Measurements from ENCODE around the gene SELENOF. TPM values are rescaled to one million over a fixed set of nuclear protein-coding genes. Genes with fewer than 3 reads are reported as not detected.
A peak's percentile ranks its signal among the peaks of the same experiment; 100 is the strongest.

Gene SELENOF
- total and polyA plus RNA-seq, 2 of the 13 experiments (the other 11 are each of a cell fraction or from before 2014, with no cell fraction given) = 133 to 163 TPM

- DNase-seq (ENCODE audit: low spot score) (no peak), ATAC-seq (no peak), FAIRE-seq (no peak)
- H3K4me3 ChIP-seq (replicated peaks in 1 of 3; ENCODE audit: insufficient read depth in 1 of 3, low read depth in 2 of 3, low read length in 3 of 3) = no peak overlapping the region
- H3K79me2 ChIP-seq (ENCODE audit: insufficient read depth, low read length) = peaks cover 97% of the 10 kb centered on the region
- H3K27me3 ChIP-seq (ENCODE audit: control insufficient read depth in 1 of 2, insufficient read depth in 2 of 2, low read length in 2 of 2) = no peaks in the 10 kb centered on the region
- H3K9me3 ChIP-seq (ENCODE audit: low read length) = no peaks in the 10 kb centered on the region
- H4K20me1 ChIP-seq (ENCODE audit: insufficient read depth, low read length) = peaks cover 28% of the 10 kb centered on the region
- intact Hi-C loops (cut with micrococcal nuclease; ENCODE audit: unreplicated experiment) = no loop called here
- 71% methylated on average over 2 of the region's 2 CpGs for WGBS (ENCODE audit: low lambda C conversion rate)
- H3K27ac ChIP-seq (ENCODE audit: extremely low read length, insufficient read depth, low read length) = no peak overlapping the region
- peaks cover 43% of the 10 kb centered on the region for H3K4me1 ChIP-seq (ENCODE audit: insufficient read depth, low read length)
- H3K4me2 ChIP-seq (ENCODE audit: low read depth, low read length) = no peak overlapping the region
- BruUV-seq (replicated peaks) = no TSS peak
- ChIA-PET POLR2A (no interaction called here), CTCF (ENCODE audit: low intra/inter-chr PET ratio, low total read pairs) (no interaction called here)
- no peak overlapping the region for H2AFZ ChIP-seq (ENCODE audit: low read length)
- in situ Hi-C loops (cut with HindIII; ENCODE audit: extremely low pct_ligation_motif_present, low pct_unique_long_range_greater_than_20kb) = no loop called here
- TF ChIP-seq ZNF335 (CRISPR knock-in tag; IDR thresholded peaks at IDR 0.05) = 0 out of 2 replicates have a peak, but pooled peaks have one; percentile 46
- TF ChIP-seq ZNF331 (CRISPR knock-in tag; IDR thresholded peaks at IDR 0.05) = 0 out of 2 replicates have a peak, but pooled peaks have one; percentile 12
- TF ChIP-seq BCL6 (CRISPR knock-in tag; IDR thresholded peaks at IDR 0.05) = peak; percentile 97
- TF ChIP-seq ZBTB10 (CRISPR knock-in tag; IDR thresholded peaks at IDR 0.05; ENCODE audit: borderline replicate concordance) = no peak
- TF ChIP-seq ZNF350 (CRISPR knock-in tag; IDR thresholded peaks at IDR 0.05; ENCODE audit: borderline replicate concordance, low read depth) = no peak
- no peak for TF ChIP-seq CERS6 (CRISPR knock-in tag; IDR thresholded peaks at IDR 0.05)
- TF ChIP-seq BRF2 (CRISPR knock-in tag; IDR thresholded peaks at IDR 0.05) = no peak
- TF ChIP-seq ZSCAN25 (CRISPR knock-in tag; IDR thresholded peaks at IDR 0.05) = no peak
- H3K9ac ChIP-seq (ENCODE audit: insufficient read depth, low read depth, low read length) = no peak overlapping the region
- H3K36me3 ChIP-seq (replicated peaks in 1 of 2; ENCODE audit: control insufficient read depth in 1 of 2, insufficient read depth in 2 of 2, low read length in 2 of 2) = peaks cover 5 to 34% of the 10 kb centered on the region in 2 experiments; a peak in 4 of 5 replicates
Measured at GRCh38 chr1:86906419-86906818, 7.5 kb downstream of the SELENOF start.
